Activated B cell treated with CpG ODN at 0.5 μM for 24 hours (primary cell): ENCODE data around the gene PRMT7. TPM values are rescaled to one million over a fixed set of nuclear protein-coding genes. Genes with fewer than 3 reads are reported as not detected.

Experiments
- ATAC-seq: fragments of 200-7000 bp; cut with Tn5 transposase; one replicate; pipeline ENCODE4 v1.10.0; 2021; ENCODE audit warnings: low read depth, mild to moderate bottlenecking, moderate library complexity
- CTCF ChIA-PET: fragments of 350-600 bp; sonication (Branson Sonifier 250); formaldehyde crosslinking; loops from one replicate; lab custom pipeline; 2021; ENCODE audit warnings: antibody characterized with exemption; lab: Charles Lee
- POLR2A ChIA-PET: fragments of 350-600 bp; sonication (Branson Sonifier 250); formaldehyde crosslinking; loops from one replicate; lab custom pipeline; 2021; ENCODE audit warnings: antibody characterized with exemption; lab: Charles Lee
- DNase-seq: peaks from one replicate; pipeline ENCODE4 v3.0.0; 2022
- H3K27ac Mint-ChIP-seq: one replicate; pipeline ENCODE4 v1.8.0; 2020; ENCODE audit warnings: mixed read lengths
- H3K27me3 Mint-ChIP-seq: one replicate; pipeline ENCODE4 v1.8.0; 2021; ENCODE audit warnings: mixed read lengths
- H3K36me3 Mint-ChIP-seq: one replicate; pipeline ENCODE4 v1.8.0; 2021; ENCODE audit warnings: low read depth, mixed read lengths
- H3K4me1 Mint-ChIP-seq: one replicate; pipeline ENCODE4 v1.8.0; 2021; ENCODE audit warnings: mixed read lengths
- H3K4me3 Mint-ChIP-seq: one replicate; pipeline ENCODE4 v1.8.0; 2020; ENCODE audit warnings: mild to moderate bottlenecking, mixed read lengths
- H3K9me3 Mint-ChIP-seq: one replicate; pipeline ENCODE4 v1.8.0; 2020; ENCODE audit warnings: mixed read lengths
- CTCF ChIP-seq: fragments of 200-600 bp; IDR thresholded peaks from one replicate; pipeline ENCODE4 v1.8.0; 2022; ENCODE audit warnings: antibody characterized with exemption, mild to moderate bottlenecking
- intact Hi-C: fragments of 100-400 bp; cut with micrococcal nuclease; formaldehyde crosslinking; loops from one replicate; pipeline ENCODE4 v1.15.1; 2024
- total RNA-seq: library from RNA; stranded (reverse); gene quantifications from 2 replicates; pipeline ENCODE4 v1.2.3, GENCODE V29; 2022

PRMT7 gene
- total RNA-seq, 1 donor from 2014 or later, result 50.3 TPM

- Mint-ChIP-seq H3K4me1 (peaks cover 40% of the 10 kb centered on the region), H3K4me3 (no peak overlapping the region), H3K36me3 (peaks cover 5% of the 10 kb centered on the region), H3K27ac (no peak overlapping the region), H3K9me3 (no peaks in the 10 kb centered on the region), H3K27me3 (no peaks in the 10 kb centered on the region)
- ATAC-seq (no peak), DNase-seq (no peak)
- ChIA-PET POLR2A (interaction anchor here (0.6 kb wide), 1 partner anchor 860 kb away, joined by 5 read pairs; no protein-coding TSS in a partner anchor), CTCF (interaction anchor here (1.1 kb wide), 1 partner anchor 103 kb away, joined by 3 read pairs; no protein-coding TSS in a partner anchor)
- intact Hi-C loops, result no loop called here
- TF ChIP-seq CTCF, result no peak
These were observed 53.8 kb downstream of the PRMT7 start for GRCh38 chr16:68364561-68364998.

GRCh38 chr16:68365167-68365817 lies 54.5 kb downstream of the PRMT7 start:
- peaks cover 5% of the 10 kb centered on the region for H3K36me3 Mint-ChIP-seq
- ChIA-PET POLR2A (interaction anchor here (0.6 kb wide), 1 partner anchor 859 kb away, joined by 5 read pairs; no protein-coding TSS in a partner anchor), CTCF (interaction anchor here (1.1 to 1.5 kb wide), 2 partner anchors 103 to 147 kb away, joined by 3 read pairs; no protein-coding TSS in a partner anchor)
- H3K27me3 Mint-ChIP-seq, result no peaks in the 10 kb centered on the region
- H3K4me1 Mint-ChIP-seq, result peaks cover 47% of the 10 kb centered on the region
- no peak for DNase-seq
- H3K27ac Mint-ChIP-seq, result no peak overlapping the region
- intact Hi-C loops, result loop anchor here (5.0 kb wide), 2 partner anchors 82 to 102 kb away; partner anchors contain the start of gene SMPD3
- H3K9me3 Mint-ChIP-seq, result no peaks in the 10 kb centered on the region
- no peak for TF ChIP-seq CTCF
- no peak for ATAC-seq
- peak overlapping the region; percentile 35 for H3K4me3 Mint-ChIP-seq

GRCh38 chr16:68366062-68366461 lies 55.2 kb downstream of the PRMT7 start:
- DNase-seq (no peak), ATAC-seq (no peak)
- no peak overlapping the region for H3K4me3 Mint-ChIP-seq
- CTCF ChIA-PET, result interaction anchor here (1.3 to 1.6 kb wide), 3 partner anchors 105 to 146 kb away, joined by 3 to 4 read pairs (median 3); no protein-coding TSS in a partner anchor
- no peaks in the 10 kb centered on the region for H3K27me3 Mint-ChIP-seq
- H3K27ac Mint-ChIP-seq, result no peak overlapping the region
- intact Hi-C loops, result loop anchor here (5.0 kb wide), 2 partner anchors 81 to 101 kb away; partner anchors contain the start of gene SMPD3
- no peak for TF ChIP-seq CTCF
- peaks cover 54% of the 10 kb centered on the region for H3K4me1 Mint-ChIP-seq
- POLR2A ChIA-PET, result no interaction called here
- H3K9me3 Mint-ChIP-seq, result no peaks in the 10 kb centered on the region
- H3K36me3 Mint-ChIP-seq, result no peaks in the 10 kb centered on the region

- intact Hi-C loops, result loop anchor here (1.0 to 5.0 kb wide), 3 partner anchors 80 to 143 kb away; partner anchors contain the start of gene SMPD3
- no peaks in the 10 kb centered on the region for H3K27me3 Mint-ChIP-seq
- TF ChIP-seq CTCF, result no peak
- ChIA-PET CTCF (interaction anchor here (1.3 to 1.6 kb wide), 2 partner anchors 104 to 144 kb away, joined by 3 to 4 read pairs; no protein-coding TSS in a partner anchor), POLR2A (no interaction called here)
- no peaks in the 10 kb centered on the region for H3K36me3 Mint-ChIP-seq
- H3K4me1 Mint-ChIP-seq, result peaks cover 54% of the 10 kb centered on the region
- no peak for DNase-seq
- H3K4me3 Mint-ChIP-seq, result no peak overlapping the region
- no peak overlapping the region for H3K27ac Mint-ChIP-seq
- no peaks in the 10 kb centered on the region for H3K9me3 Mint-ChIP-seq
- no peak for ATAC-seq
These were observed 56.2 kb downstream of the PRMT7 start for GRCh38 chr16:68367030-68367429.

GRCh38 chr16:68367440-68367839 lies 56.6 kb downstream of the PRMT7 start:
- H3K27ac Mint-ChIP-seq, result peak overlapping the region; percentile 24
- no peak for TF ChIP-seq CTCF
- CTCF ChIA-PET, result interaction anchor here (1.5 to 1.6 kb wide), 2 partner anchors 103 to 143 kb away, joined by 3 to 5 read pairs; no protein-coding TSS in a partner anchor
- H3K9me3 Mint-ChIP-seq, result no peaks in the 10 kb centered on the region
- no peak overlapping the region for H3K4me3 Mint-ChIP-seq
- POLR2A ChIA-PET, result interaction anchor here (1.1 kb wide), 1 partner anchor 11 kb away, joined by 7 read pairs; no protein-coding TSS in a partner anchor
- ATAC-seq, result no peak
- no peaks in the 10 kb centered on the region for H3K27me3 Mint-ChIP-seq
- H3K4me1 Mint-ChIP-seq, result peaks cover 54% of the 10 kb centered on the region
- intact Hi-C loops, result loop anchor here (1.0 to 5.0 kb wide), 3 partner anchors 80 to 143 kb away; partner anchors contain the start of gene SMPD3
- DNase-seq, result no peak
- no peaks in the 10 kb centered on the region for H3K36me3 Mint-ChIP-seq
